CD4-positive, alpha-beta T cell treated with Interleukin-17A for 1 hour (primary cell): ENCODE data around the gene SH3RF3.
"Not testable (repeated sequence)": the region's sequence is repeated elsewhere in the genome, so short reads cannot be mapped to it uniquely, and the experiment has no call there.

Experiments used
- DNase-seq: peaks from one replicate; pipeline ENCODE4 v3.0.0-alpha.2; 2020

SH3RF3 gene

GRCh38 chr2:109128616-109129355 is at the start of gene SH3RF3:
Gene SH3RF3, plus strand, starts transcription at chr2:109129205.
- peak; percentile 11 for DNase-seq

GRCh38 chr2:109079590-109079989 is 49.4 kb upstream of the SH3RF3 start:
- no peak for DNase-seq

GRCh38 chr2:109080109-109080508 is 48.9 kb upstream of the SH3RF3 start:
- DNase-seq, result no peak

- no peak for DNase-seq
Measured at GRCh38 chr2:109080757-109081156, 48.2 kb upstream of the SH3RF3 start.

GRCh38 chr2:109081374-109081773 is 47.6 kb upstream of the SH3RF3 start:
- no peak for DNase-seq

- no peak for DNase-seq
Measured at GRCh38 chr2:109083771-109084170, 45.2 kb upstream of the SH3RF3 start.

- no peak for DNase-seq
Measured at GRCh38 chr2:109084341-109084740, 44.7 kb upstream of the SH3RF3 start.

GRCh38 chr2:109085912-109086742 is 42.9 kb upstream of the SH3RF3 start:
- no peak for DNase-seq

- DNase-seq, result no peak
Measured at GRCh38 chr2:109086743-109087020, 42.3 kb upstream of the SH3RF3 start.

- DNase-seq, result no peak
Measured at GRCh38 chr2:109087055-109087663, 41.8 kb upstream of the SH3RF3 start.

- DNase-seq, result no peak
Measured at GRCh38 chr2:109089602-109090300, 39.3 kb upstream of the SH3RF3 start.

- no peak for DNase-seq
Measured at GRCh38 chr2:109091526-109091925, 37.5 kb upstream of the SH3RF3 start.

- no peak for DNase-seq
Measured at GRCh38 chr2:109094144-109094543, 34.9 kb upstream of the SH3RF3 start.

- DNase-seq, result no peak
Measured at GRCh38 chr2:109098251-109098920, 30.6 kb upstream of the SH3RF3 start.

- DNase-seq, result no peak
Measured at GRCh38 chr2:109098921-109099273, 30.1 kb upstream of the SH3RF3 start.

- peak; percentile 2 for DNase-seq
Measured at GRCh38 chr2:109102588-109103233, 26.3 kb upstream of the SH3RF3 start.

GRCh38 chr2:109105113-109105512 is 23.9 kb upstream of the SH3RF3 start:
- DNase-seq, result no peak

- no peak for DNase-seq
Measured at GRCh38 chr2:109108740-109109139, 20.3 kb upstream of the SH3RF3 start.

GRCh38 chr2:109109342-109109741 is 19.7 kb upstream of the SH3RF3 start:
- no peak for DNase-seq

- DNase-seq, result no peak
Measured at GRCh38 chr2:109110170-109110569, 18.8 kb upstream of the SH3RF3 start.

- not testable (repeated sequence) for DNase-seq
Measured at GRCh38 chr2:109117181-109117580, 11.8 kb upstream of the SH3RF3 start.

GRCh38 chr2:109117780-109118179 is 11.2 kb upstream of the SH3RF3 start:
- DNase-seq, result no peak
